Endothelial cell of umbilical vein (primary cell): Measurements from ENCODE around the gene PLPPR2. TPM values are rescaled to one million over a fixed set of nuclear protein-coding genes. Genes with fewer than 3 reads are reported as not detected.

Source experiments
- BruUV-seq: library from RNA; stranded (reverse); fragments of 400-500 nt; replicated peaks from 2 replicates; lab custom pipeline; 2021; lab: Mats Ljungman, UMichigan
- CTCF ChIA-PET: fragments of 300-600, 350-600 bp; sonication (Branson Sonifier 250); formaldehyde crosslinking; loops from one replicate; lab custom pipeline; 2021; ENCODE audit warnings: antibody characterized with exemption, inconsistent platforms; lab: Charles Lee
- POLR2A ChIA-PET: fragments of 300-600, 350-600 bp; sonication (Branson Sonifier 250); formaldehyde crosslinking; loops from one replicate; lab custom pipeline; 2021; ENCODE audit warnings: antibody characterized with exemption, inconsistent platforms; lab: Charles Lee
- DNase-seq: peaks from one replicate; pipeline ENCODE4 v3.0.0-alpha.2; 2011; ENCODE audit warnings: low read depth, low spot score
- FAIRE-seq: peaks from 2 replicates; lab custom pipeline; 2011; peaks lifted over from hg19 to GRCh38; lab: Jason Lieb, UNC
- H2AFZ ChIP-seq: 2 replicates; pipeline ENCODE4 v1.6.0; 2012; ENCODE audit warnings: low read depth, low read length, control low read depth, inconsistent platforms
- H3K27ac ChIP-seq: 2 replicates; pipeline ENCODE4 v1.5.1; 2011; ENCODE audit warnings: low read depth, mild to moderate bottlenecking, control low read depth, low read length, moderate library complexity; ENCODE audit not compliant: insufficient read depth
- H3K27me3 ChIP-seq, 2 experiments: 2 replicates each; pipeline versions ENCODE4 v1.6.0 to v1.6.1; 2011; ENCODE audit warnings: low read length in 2 of 2, mixed read lengths in 1 of 2; ENCODE audit not compliant: control insufficient read depth in 2 of 2, insufficient read depth in 2 of 2
- H3K36me3 ChIP-seq, 2 experiments: 2 replicates in 1 of 2; 3 replicates in 1 of 2; pipeline ENCODE4 v1.5.1; 2011; ENCODE audit warnings: low read length in 2 of 2, mild to moderate bottlenecking in 1 of 2, moderate library complexity in 1 of 2; ENCODE audit not compliant: control insufficient read depth in 2 of 2, insufficient read depth in 2 of 2; ENCODE audit errors: extremely low read depth in 1 of 2
- H3K4me1 ChIP-seq: 3 replicates; pipeline ENCODE4 v1.5.1; 2011; ENCODE audit warnings: mild to moderate bottlenecking, low read length; ENCODE audit not compliant: control insufficient read depth, insufficient read depth; ENCODE audit errors: extremely low read depth
- H3K4me2 ChIP-seq: 2 replicates; pipeline ENCODE4 v1.6.1; 2011; ENCODE audit warnings: low read length, control low read depth, mixed read lengths; ENCODE audit not compliant: insufficient read depth
- H3K4me3 ChIP-seq, 3 experiments: fragments of 200-600 bp in 1 of 3; sonication (generic), shearing (Covaris generic) in 1 of 3; replicated peaks in 1 of 3; 2 replicates each; pipeline ENCODE4 v1.5.1; 2011 to 2016; ENCODE audit warnings: control low read depth in 3 of 3, low read length in 3 of 3, mild to moderate bottlenecking in 2 of 3, inconsistent platforms in 1 of 3, low read depth in 1 of 3, moderate library complexity in 1 of 3; ENCODE audit not compliant: insufficient read depth in 1 of 3
- H3K79me2 ChIP-seq: 2 replicates; pipeline ENCODE4 v1.6.0; 2012; ENCODE audit warnings: low read length, inconsistent platforms; ENCODE audit not compliant: control insufficient read depth, insufficient read depth
- H3K9ac ChIP-seq: replicated peaks from 2 replicates; pipeline ENCODE3; 2011; ENCODE audit warnings: low read length, control low read depth; ENCODE audit not compliant: insufficient read depth; ENCODE audit errors: extremely low read depth
- H3K9me1 ChIP-seq: replicated peaks from 3 replicates; pipeline ENCODE4 v1.6.0; 2011; ENCODE audit warnings: mild to moderate bottlenecking, low read length; ENCODE audit not compliant: control insufficient read depth, insufficient read depth; ENCODE audit errors: extremely low read depth
- H3K9me3 ChIP-seq: replicated peaks from 2 replicates; pipeline ENCODE4 v1.5.1; 2012; ENCODE audit warnings: low read length, inconsistent platforms; ENCODE audit not compliant: control insufficient read depth, insufficient read depth
- H4K20me1 ChIP-seq: replicated peaks from 2 replicates; pipeline ENCODE3; 2011; ENCODE audit warnings: mild to moderate bottlenecking, low read length; ENCODE audit not compliant: control insufficient read depth, insufficient read depth; ENCODE audit errors: extremely low read depth
- EZH2 ChIP-seq: IDR thresholded peaks from 2 replicates; pipeline ENCODE4 v1.6.1; 2012; ENCODE audit warnings: borderline replicate concordance, low read depth, mild to moderate bottlenecking, moderate library complexity, low read length, inconsistent platforms; ENCODE audit not compliant: severe bottlenecking
- FOS ChIP-seq: IDR thresholded peaks from 2 replicates; pipeline ENCODE4 v1.6.1; 2011; ENCODE audit warnings: mild to moderate bottlenecking, low read length, moderate library complexity, borderline replicate concordance; ENCODE audit not compliant: insufficient read depth
- GATA2 ChIP-seq: IDR thresholded peaks from 2 replicates; pipeline ENCODE4 v1.7.0; 2011; ENCODE audit warnings: low read depth, mild to moderate bottlenecking, moderate library complexity, mixed read lengths, low read length; ENCODE audit not compliant: insufficient read length, insufficient read depth
- JUN ChIP-seq: IDR thresholded peaks from 2 replicates; pipeline ENCODE4 v1.6.1; 2011; ENCODE audit warnings: borderline replicate concordance, low read depth; ENCODE audit not compliant: insufficient read length, insufficient read depth
- MYC ChIP-seq: IDR thresholded peaks from one replicate; pipeline ENCODE4 v1.6.1; 2011; ENCODE audit warnings: mild to moderate bottlenecking, low read depth, low read length
- POLR2A ChIP-seq: IDR thresholded peaks from 2 replicates; pipeline ENCODE4 v1.6.1; 2012; ENCODE audit warnings: low read depth, mild to moderate bottlenecking, control low read depth, low read length
- POLR2AphosphoS5 ChIP-seq: IDR thresholded peaks from 2 replicates; pipeline ENCODE4 v1.6.1; 2012; ENCODE audit warnings: low read depth, mild to moderate bottlenecking, control low read depth, low read length, moderate library complexity; ENCODE audit not compliant: insufficient read depth
- dilution Hi-C: fragments of 300-500 bp; cut with MboI; formaldehyde crosslinking; loops from one replicate; pipeline ENCODE4 v1.15.0; 2019; ENCODE audit warnings: low sequenced_read_pairs; ENCODE audit not compliant: extremely low pct_ligation_motif_present
- intact Hi-C: fragments of 100-400 bp; cut with micrococcal nuclease; formaldehyde crosslinking; loops from one replicate; pipeline ENCODE4 v1.10.0; 2022
- polyA plus RNA-seq, 4 experiments: library from polyadenylated mRNA; depleted of rRNA in 3 of 4; stranded (reverse) in 3 of 4; unstranded in 1 of 4; fragments of >200 nt; gene quantifications; 2 replicates each; pipeline versions ENCODE4 v1.2.1 to v1.2.3, GENCODE V29; 2011 to 2012; ENCODE audit warnings: missing spikeins in 1 of 4
- total RNA-seq: library from RNA; stranded (reverse); gene quantifications from 2 replicates; pipeline ENCODE4 v1.2.3, GENCODE V29; 2021
- TF ChIP-seq, protein P1 (sequence below), 2 donors: IDR thresholded peaks; 1 replicate in 1 of 2; 2 replicates in 1 of 2; pipeline ENCODE4 v1.5.1; 2011; ENCODE audit warnings: low read length in 2 of 2, mild to moderate bottlenecking in 2 of 2, moderate library complexity in 2 of 2, control low read depth in 1 of 2, inconsistent platforms in 1 of 2, low read depth in 1 of 2; ENCODE audit not compliant: insufficient read depth in 1 of 2; ENCODE audit errors: extremely low read depth in 1 of 2
- TF ChIP-seq, protein P2 (sequence below): IDR thresholded peaks from 2 replicates; pipeline ENCODE4 v1.6.1; 2011; ENCODE audit not compliant: insufficient read depth, insufficient read length

PLPPR2 gene
- total and polyA plus RNA-seq, 2 donors (not counting 3 experiments of a cell fraction or from before 2014, with no cell fraction given): 23.7 to 28.7 TPM

DNA sequence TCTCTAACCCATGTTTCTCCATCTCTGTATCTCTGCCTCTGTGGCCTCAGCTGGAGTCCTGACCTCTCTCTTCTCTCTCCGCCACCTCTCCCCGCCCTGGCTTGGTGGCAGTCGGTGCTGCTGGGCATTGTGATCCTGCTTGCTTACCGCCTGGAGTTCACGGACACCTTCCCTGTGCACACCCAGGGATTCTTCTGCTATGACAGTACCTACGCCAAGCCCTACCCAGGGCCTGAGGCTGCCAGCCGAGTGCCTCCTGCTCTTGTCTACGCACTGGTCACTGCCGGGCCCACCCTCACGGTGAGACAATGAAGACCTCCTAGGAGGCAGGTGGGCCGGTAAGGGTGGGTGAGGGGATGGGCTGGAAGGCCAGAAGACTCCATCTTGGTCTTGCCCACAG lies 4.2 kb downstream of the PLPPR2 start:
- ChIA-PET CTCF (interaction anchor here (1.2 kb wide), 1 partner anchor 21 kb away, joined by 3 read pairs; no protein-coding TSS in a partner anchor), POLR2A (no interaction called here)
- dilution Hi-C loops: no loop called here
- H3K4me2 ChIP-seq: no peak overlapping the region
- no peaks in the 10 kb centered on the region for H3K9me1 ChIP-seq
- no peaks in the 10 kb centered on the region for H3K27me3 ChIP-seq
- no peaks in the 10 kb centered on the region for H3K9me3 ChIP-seq
- H3K36me3 ChIP-seq: peaks cover 0 to 11% of the 10 kb centered on the region in 2 experiments
- no peak for DNase-seq
- FAIRE-seq: no peak
- no TSS peak for BruUV-seq
- TF ChIP-seq MYC (no peak), FOS (no peak), JUN (no peak)
- intact Hi-C loops: no loop called here
- no peak overlapping the region for H3K27ac ChIP-seq
- H3K9ac ChIP-seq: no peak overlapping the region
- no peaks in the 10 kb centered on the region for H4K20me1 ChIP-seq
- no peak overlapping the region for H2AFZ ChIP-seq
- H3K4me1 ChIP-seq: no peaks in the 10 kb centered on the region
- no peaks in the 10 kb centered on the region for H3K79me2 ChIP-seq
- H3K4me3 ChIP-seq: no peak overlapping the region

DNA sequence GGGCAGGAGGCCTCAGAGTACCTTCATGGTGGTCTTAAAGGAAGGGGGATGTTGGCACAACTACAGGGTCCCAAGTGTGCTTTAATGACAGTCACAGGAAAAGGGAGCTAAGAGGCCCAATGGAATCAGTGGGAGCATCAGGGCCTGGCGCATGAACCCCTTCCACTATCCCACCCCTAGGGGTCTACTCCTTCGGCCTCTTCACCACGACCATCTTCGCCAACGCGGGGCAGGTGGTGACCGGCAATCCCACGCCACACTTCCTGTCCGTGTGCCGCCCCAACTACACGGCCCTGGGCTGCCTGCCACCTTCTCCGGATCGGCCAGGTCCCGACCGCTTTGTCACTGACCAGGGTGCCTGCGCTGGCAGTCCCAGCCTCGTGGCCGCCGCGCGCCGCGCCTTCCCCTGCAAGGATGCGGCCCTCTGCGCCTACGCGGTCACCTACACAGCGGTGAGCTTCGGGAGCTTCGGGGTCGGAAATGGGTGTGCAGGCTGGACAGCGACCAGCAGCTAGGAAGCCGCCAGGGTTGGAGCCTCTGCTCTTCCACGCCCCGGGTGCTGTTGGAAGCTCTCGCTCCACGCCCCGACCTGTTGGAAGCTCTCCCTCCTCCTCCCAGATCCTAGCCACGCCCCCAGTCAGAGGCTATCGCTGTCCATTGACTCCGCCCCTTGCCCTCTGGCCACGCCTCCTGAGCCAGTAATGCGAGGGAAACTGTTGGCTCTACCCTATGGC lies 6.0 kb downstream of the PLPPR2 start:
- H3K9ac ChIP-seq: no peak overlapping the region
- no peak overlapping the region for H3K27ac ChIP-seq
- CTCF ChIA-PET: interaction anchor here (1.0 to 1.4 kb wide), 2 partner anchors 12 to 16 kb away, joined by 3 to 4 read pairs; no protein-coding TSS in a partner anchor
- H3K9me1 ChIP-seq: no peaks in the 10 kb centered on the region
- no peaks in the 10 kb centered on the region for H3K27me3 ChIP-seq
- H3K4me3 ChIP-seq: no peak overlapping the region
- dilution Hi-C loops: no loop called here
- H2AFZ ChIP-seq: no peak overlapping the region
- no peaks in the 10 kb centered on the region for H3K9me3 ChIP-seq
- POLR2A ChIA-PET: no interaction called here
- H3K4me1 ChIP-seq: no peaks in the 10 kb centered on the region
- H4K20me1 ChIP-seq: no peaks in the 10 kb centered on the region
- FAIRE-seq: no peak
- intact Hi-C loops: no loop called here
- no peak overlapping the region for H3K4me2 ChIP-seq
- TF ChIP-seq EZH2 (no peak), POLR2AphosphoS5 (no peak), FOS (no peak), GATA2 (no peak), POLR2A (no peak), MYC (no peak), JUN (no peak)
- TF ChIP-seq, protein P1, sequence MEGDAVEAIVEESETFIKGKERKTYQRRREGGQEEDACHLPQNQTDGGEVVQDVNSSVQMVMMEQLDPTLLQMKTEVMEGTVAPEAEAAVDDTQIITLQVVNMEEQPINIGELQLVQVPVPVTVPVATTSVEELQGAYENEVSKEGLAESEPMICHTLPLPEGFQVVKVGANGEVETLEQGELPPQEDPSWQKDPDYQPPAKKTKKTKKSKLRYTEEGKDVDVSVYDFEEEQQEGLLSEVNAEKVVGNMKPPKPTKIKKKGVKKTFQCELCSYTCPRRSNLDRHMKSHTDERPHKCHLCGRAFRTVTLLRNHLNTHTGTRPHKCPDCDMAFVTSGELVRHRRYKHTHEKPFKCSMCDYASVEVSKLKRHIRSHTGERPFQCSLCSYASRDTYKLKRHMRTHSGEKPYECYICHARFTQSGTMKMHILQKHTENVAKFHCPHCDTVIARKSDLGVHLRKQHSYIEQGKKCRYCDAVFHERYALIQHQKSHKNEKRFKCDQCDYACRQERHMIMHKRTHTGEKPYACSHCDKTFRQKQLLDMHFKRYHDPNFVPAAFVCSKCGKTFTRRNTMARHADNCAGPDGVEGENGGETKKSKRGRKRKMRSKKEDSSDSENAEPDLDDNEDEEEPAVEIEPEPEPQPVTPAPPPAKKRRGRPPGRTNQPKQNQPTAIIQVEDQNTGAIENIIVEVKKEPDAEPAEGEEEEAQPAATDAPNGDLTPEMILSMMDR (IDR thresholded peaks at IDR 0.05; ENCODE audit: extremely low read depth in 1 of 2, insufficient read depth in 1 of 2, low read depth in 1 of 2, low read length in 2 of 2): no peak
- TF ChIP-seq, protein P2, sequence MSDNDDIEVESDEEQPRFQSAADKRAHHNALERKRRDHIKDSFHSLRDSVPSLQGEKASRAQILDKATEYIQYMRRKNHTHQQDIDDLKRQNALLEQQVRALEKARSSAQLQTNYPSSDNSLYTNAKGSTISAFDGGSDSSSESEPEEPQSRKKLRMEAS: no peak
- DNase-seq: no peak
- no peaks in the 10 kb centered on the region for H3K79me2 ChIP-seq
- peaks cover 0 to 11% of the 10 kb centered on the region in 2 experiments for H3K36me3 ChIP-seq
- no TSS peak for BruUV-seq
